GM23248 (cell line): Measurements from ENCODE around the gene HAND2. TPM values are rescaled to one million over a fixed set of nuclear protein-coding genes. Genes with fewer than 3 reads are reported as not detected.

Experiments
- DNase-seq: peaks from one replicate; pipeline ENCODE4 v3.0.0-alpha.2; 2015
- H2AFZ ChIP-seq: fragments of 200-600 bp; sonication (generic); 2 replicates; pipeline ENCODE4 v1.6.1; 2016; ENCODE audit warnings: antibody characterized with exemption
- H3F3A ChIP-seq: fragments of 200-600 bp; sonication (generic); 2 replicates; pipeline ENCODE4 v1.6.1; 2016; ENCODE audit warnings: mild to moderate bottlenecking, antibody characterized with exemption, mixed run types; ENCODE audit not compliant: insufficient read depth
- H3K27ac ChIP-seq: fragments of 200-600 bp; sonication (generic); 2 replicates; pipeline ENCODE4 v1.5.1; 2016; ENCODE audit warnings: mild to moderate bottlenecking
- H3K27me3 ChIP-seq: fragments of 200-600 bp; sonication (generic); replicated peaks from 2 replicates; pipeline ENCODE4 v1.6.1; 2016; ENCODE audit warnings: mild to moderate bottlenecking; ENCODE audit not compliant: insufficient read depth
- H3K36me3 ChIP-seq: fragments of 200-600 bp; sonication (generic); 2 replicates; pipeline ENCODE4 v1.6.1; 2016; ENCODE audit warnings: low read depth, mild to moderate bottlenecking
- H3K4me1 ChIP-seq: fragments of 200-600 bp; sonication (generic); 2 replicates; pipeline ENCODE4 v1.6.1; 2016; ENCODE audit warnings: mild to moderate bottlenecking; ENCODE audit not compliant: insufficient read depth
- H3K4me2 ChIP-seq: fragments of 200-600 bp; sonication (generic); one replicate; pipeline ENCODE4 v1.6.1; 2016; ENCODE audit warnings: mild to moderate bottlenecking; ENCODE audit not compliant: unreplicated experiment
- H3K4me3 ChIP-seq: fragments of 200-600 bp; sonication (generic); 2 replicates; pipeline ENCODE4 v1.5.1; 2016; ENCODE audit warnings: mild to moderate bottlenecking
- H3K79me2 ChIP-seq: fragments of 200-600 bp; sonication (generic); 2 replicates; pipeline ENCODE4 v1.6.1; 2016; ENCODE audit warnings: mild to moderate bottlenecking; ENCODE audit not compliant: insufficient read depth
- H3K9ac ChIP-seq: fragments of 200-600 bp; sonication (generic); 2 replicates; pipeline ENCODE4 v1.6.1; 2016; ENCODE audit warnings: mild to moderate bottlenecking
- H3K9me2 ChIP-seq: fragments of 200-600 bp; sonication (generic); 2 replicates; pipeline ENCODE4 v1.6.1; 2016; ENCODE audit warnings: mixed run types, mild to moderate bottlenecking, moderate library complexity; ENCODE audit not compliant: insufficient read depth
- H3K9me3 ChIP-seq: fragments of 200-600 bp; sonication (generic); one replicate; pipeline ENCODE4 v1.6.1; 2017; ENCODE audit warnings: low read depth
- H4K20me1 ChIP-seq: fragments of 200-600 bp; sonication (generic); 2 replicates; pipeline ENCODE4 v1.6.0; 2016; ENCODE audit not compliant: insufficient read depth
- EZH2 ChIP-seq: fragments of 200-600 bp; sonication (generic); IDR thresholded peaks from 2 replicates; pipeline ENCODE4 v1.6.1; 2018; ENCODE audit warnings: antibody characterized with exemption, mild to moderate bottlenecking; ENCODE audit not compliant: insufficient read depth, poor library complexity, severe bottlenecking
- EZH2phosphoT487 ChIP-seq: fragments of 200-600 bp; sonication (generic); IDR thresholded peaks from 2 replicates; pipeline ENCODE4 v1.6.1; 2018; ENCODE audit warnings: antibody characterized with exemption, moderate library complexity, mild to moderate bottlenecking, low read depth; ENCODE audit not compliant: insufficient read depth
- WGBS, 2 experiments: methylation state at CpG; one replicate each; pipeline ENCODE4 v1.1.6; 2015 to 2017; ENCODE audit warnings: low lambda C conversion rate in 2 of 2, low coverage in 1 of 2; ENCODE audit errors: missing lambda C conversion rate in 2 of 2; 5-methylcytosine and 5-hydroxymethylcytosine counted together
- in situ Hi-C: fragments of 300-500 bp; cut with MboI; formaldehyde crosslinking; loops from 2 replicates; pipeline ENCODE4 v1.15.0; 2020
- polyA plus RNA-seq: library from polyadenylated mRNA; unstranded; fragments of >200 nt; fragmentation: Nextera tagmentation; extraction: Ambion mirVana; gene quantifications from 2 replicates; pipeline ENCODE4 v1.2.1, GENCODE V29; 2016
- total RNA-seq: library from RNA; depleted of rRNA; stranded (reverse); fragments of >200 nt; shearing (Covaris generic); gene quantifications from 2 replicates; pipeline ENCODE4 v1.2.3, GENCODE V29; 2014

HAND2 gene
- total and polyA plus RNA-seq, 2 experiments from 2014 or later = 11.2 to 19.3 TPM

- Histone ChIP-seq H3K9me3 (no peaks in the 10 kb centered on the region), H2AFZ (no peak overlapping the region), H3K9me2 (no peaks in the 10 kb centered on the region), H3F3A (peaks cover 42% of the 10 kb centered on the region), H3K4me3 (no peak overlapping the region), H4K20me1 (no peaks in the 10 kb centered on the region), H3K27ac (no peak overlapping the region), H3K9ac (no peak overlapping the region), H3K79me2 (no peaks in the 10 kb centered on the region), H3K36me3 (no peaks in the 10 kb centered on the region), H3K4me1 (peaks cover 45% of the 10 kb centered on the region), H3K27me3 (peaks cover 5% of the 10 kb centered on the region; the same call in 1 of the 2 replicates), H3K4me2 (peak overlapping the region; percentile 31)
- WGBS, 2 experiments = 54 to 64% methylated on average over 3 of the region's 3 CpGs
- in situ Hi-C loops = loop anchor here (5.0 to 10.0 kb wide), 2 partner anchors 63 to 165 kb away; no protein-coding TSS in a partner anchor
- DNase-seq = peak; percentile 13
- TF ChIP-seq EZH2phosphoT487 (no peak), EZH2 (no peak)
These were observed 39.8 kb downstream of the HAND2 start for GRCh38 chr4:173490256-173490655.

GRCh38 chr4:173489514-173489913, 40.5 kb downstream of the HAND2 start:
- peaks cover 42% of the 10 kb centered on the region for H3F3A ChIP-seq
- in situ Hi-C loops = no loop called here

GRCh38 chr4:173488656-173489055, 41.4 kb downstream of the HAND2 start:
- 5 to 11% methylated on average over 1 of the region's 1 CpG for WGBS, 2 experiments
- Histone ChIP-seq H3K9me2 (no peaks in the 10 kb centered on the region), H3K9ac (no peak overlapping the region), H3K9me3 (no peaks in the 10 kb centered on the region), H2AFZ (no peak overlapping the region), H3K4me2 (no peak overlapping the region), H3K79me2 (no peaks in the 10 kb centered on the region), H3K27me3 (peaks cover 4% of the 10 kb centered on the region; the same call in 1 of the 2 replicates), H3K4me1 (peaks cover 45% of the 10 kb centered on the region), H3F3A (peaks cover 42% of the 10 kb centered on the region), H3K27ac (no peak overlapping the region), H3K4me3 (no peak overlapping the region), H3K36me3 (no peaks in the 10 kb centered on the region), H4K20me1 (no peaks in the 10 kb centered on the region)
- TF ChIP-seq EZH2phosphoT487 (no peak), EZH2 (no peak)
- DNase-seq = peak; percentile 38
- in situ Hi-C loops = no loop called here

More at GRCh38 chr4:173489514-173489913, 40.5 kb downstream of the HAND2 start:
- Histone ChIP-seq H3K4me1 (peaks cover 45% of the 10 kb centered on the region), H3K36me3 (no peaks in the 10 kb centered on the region), H3K4me3 (0 out of 2 replicates have a peak overlapping the region, but pooled peaks have one; percentile 3), H3K27me3 (peaks cover 5% of the 10 kb centered on the region; the same call in 1 of the 2 replicates), H3K79me2 (no peaks in the 10 kb centered on the region), H3K9me2 (no peaks in the 10 kb centered on the region), H4K20me1 (no peaks in the 10 kb centered on the region), H2AFZ (no peak overlapping the region), H3K27ac (no peak overlapping the region), H3K4me2 (peak overlapping the region; percentile 31), H3K9ac (no peak overlapping the region), H3K9me3 (no peaks in the 10 kb centered on the region)
- TF ChIP-seq EZH2 (no peak), EZH2phosphoT487 (peak; percentile 98)
- DNase-seq = peak; percentile 59

- DNase-seq = no peak
- Histone ChIP-seq H3K36me3 (no peaks in the 10 kb centered on the region), H3K4me2 (no peak overlapping the region), H3K4me1 (peaks cover 45% of the 10 kb centered on the region), H3K79me2 (no peaks in the 10 kb centered on the region), H3K9me3 (no peaks in the 10 kb centered on the region), H3K9ac (no peak overlapping the region), H4K20me1 (no peaks in the 10 kb centered on the region), H3K9me2 (no peaks in the 10 kb centered on the region), H3K27me3 (no peaks in the 10 kb centered on the region; the same call in 1 of the 2 replicates), H3F3A (peaks cover 42% of the 10 kb centered on the region), H3K27ac (no peak overlapping the region), H3K4me3 (no peak overlapping the region), H2AFZ (no peak overlapping the region)
- no peak for TF ChIP-seq EZH2phosphoT487
- TF ChIP-seq EZH2 = no peak
- WGBS, 2 experiments = 94 to 96% methylated on average over 1 of the region's 1 CpG
- in situ Hi-C loops = no loop called here
These were observed 42.0 kb downstream of the HAND2 start for GRCh38 chr4:173488074-173488473.
